Measurements from ENCODE around the gene RASD2. TPM values are rescaled to one million over a fixed set of nuclear protein-coding genes. Genes with fewer than 3 reads are reported as not detected.

Gene RASD2
- total RNA-seq, 2 experiments from 2014 or later = not detected

GRCh38 chr22:35563211-35563610 is 22.6 kb downstream of the RASD2 start:
- ChIA-PET CTCF (interaction anchor here (1.0 kb wide), 1 partner anchor 19 kb away, joined by 3 read pairs; no protein-coding TSS in a partner anchor), POLR2A (no interaction called here)
- no peaks in the 10 kb centered on the region for H3K36me3 Mint-ChIP-seq (ENCODE audit: low read depth)

GRCh38 chr22:35564975-35565867 is 24.6 kb downstream of the RASD2 start:
- no peak overlapping the region for H3K27ac Mint-ChIP-seq
- H3K36me3 Mint-ChIP-seq (ENCODE audit: low read depth) = no peaks in the 10 kb centered on the region
- CTCF ChIA-PET = no interaction called here
- DNase-seq = no peak
- no peak overlapping the region for H3K4me3 Mint-ChIP-seq
- peaks cover 8% of the 10 kb centered on the region for H3K4me1 Mint-ChIP-seq
- H3K9me3 Mint-ChIP-seq = no peaks in the 10 kb centered on the region
- H3K27me3 Mint-ChIP-seq = peaks cover 24% of the 10 kb centered on the region
- POLR2A ChIA-PET = no interaction called here

More at GRCh38 chr22:35563211-35563610, 22.6 kb downstream of the RASD2 start:
- no peak for DNase-seq
- H3K4me1 Mint-ChIP-seq = peaks cover 8% of the 10 kb centered on the region
- H3K4me3 Mint-ChIP-seq = no peak overlapping the region
- no peaks in the 10 kb centered on the region for H3K9me3 Mint-ChIP-seq
- no peak overlapping the region for H3K27ac Mint-ChIP-seq
- peaks cover 27% of the 10 kb centered on the region for H3K27me3 Mint-ChIP-seq

GRCh38 chr22:35567351-35568141 is 26.9 kb downstream of the RASD2 start:
- H3K4me1 Mint-ChIP-seq = no peaks in the 10 kb centered on the region
- no peak overlapping the region for H3K4me3 Mint-ChIP-seq
- CTCF ChIA-PET = no interaction called here
- no peak overlapping the region for H3K27ac Mint-ChIP-seq
- no peak for DNase-seq
- H3K36me3 Mint-ChIP-seq (ENCODE audit: low read depth) = no peaks in the 10 kb centered on the region
- POLR2A ChIA-PET = no interaction called here
- no peaks in the 10 kb centered on the region for H3K9me3 Mint-ChIP-seq
- peaks cover 10% of the 10 kb centered on the region for H3K27me3 Mint-ChIP-seq

- ChIA-PET CTCF (no interaction called here), POLR2A (no interaction called here)
- Mint-ChIP-seq H3K27me3 (peaks cover 4% of the 10 kb centered on the region), H3K9me3 (no peaks in the 10 kb centered on the region), H3K27ac (no peak overlapping the region), H3K4me1 (no peaks in the 10 kb centered on the region), H3K36me3 (ENCODE audit: low read depth) (no peaks in the 10 kb centered on the region), H3K4me3 (no peak overlapping the region)
- DNase-seq = no peak
Measured at GRCh38 chr22:35568751-35569739, 28.4 kb downstream of the RASD2 start.

- POLR2A ChIA-PET = no interaction called here
- H3K27me3 Mint-ChIP-seq = peaks cover 3% of the 10 kb centered on the region
Measured at GRCh38 chr22:35569916-35570315, 29.3 kb downstream of the RASD2 start.

GRCh38 chr22:35570686-35571194 is 30.1 kb downstream of the RASD2 start:
- H3K27me3 Mint-ChIP-seq = no peaks in the 10 kb centered on the region

More at GRCh38 chr22:35569916-35570315, 29.3 kb downstream of the RASD2 start:
- Mint-ChIP-seq H3K9me3 (no peaks in the 10 kb centered on the region), H3K27ac (no peak overlapping the region), H3K36me3 (ENCODE audit: low read depth) (no peaks in the 10 kb centered on the region), H3K4me3 (no peak overlapping the region), H3K4me1 (no peaks in the 10 kb centered on the region)
- CTCF ChIA-PET = no interaction called here
- DNase-seq = no peak

GRCh38 chr22:35572556-35572955 is 31.9 kb downstream of the RASD2 start:
- no peak overlapping the region for H3K4me3 Mint-ChIP-seq
- peaks cover 4% of the 10 kb centered on the region for H3K27me3 Mint-ChIP-seq
- no peaks in the 10 kb centered on the region for H3K4me1 Mint-ChIP-seq
- DNase-seq = no peak
- ChIA-PET CTCF (interaction anchor here (0.6 kb wide), 1 partner anchor 11 kb away, joined by 3 read pairs; no protein-coding TSS in a partner anchor), POLR2A (no interaction called here)
- H3K27ac Mint-ChIP-seq = no peak overlapping the region
- no peaks in the 10 kb centered on the region for H3K36me3 Mint-ChIP-seq (ENCODE audit: low read depth)
- H3K9me3 Mint-ChIP-seq = no peaks in the 10 kb centered on the region

More at GRCh38 chr22:35570686-35571194, 30.1 kb downstream of the RASD2 start:
- Mint-ChIP-seq H3K27ac (no peak overlapping the region), H3K4me3 (no peak overlapping the region), H3K4me1 (no peaks in the 10 kb centered on the region), H3K36me3 (ENCODE audit: low read depth) (no peaks in the 10 kb centered on the region), H3K9me3 (no peaks in the 10 kb centered on the region)
- CTCF ChIA-PET = no interaction called here
- POLR2A ChIA-PET = no interaction called here
- no peak for DNase-seq

- H3K4me1 Mint-ChIP-seq = no peaks in the 10 kb centered on the region
- H3K27ac Mint-ChIP-seq = no peak overlapping the region
- POLR2A ChIA-PET = no interaction called here
- peaks cover 4% of the 10 kb centered on the region for H3K27me3 Mint-ChIP-seq
- no peaks in the 10 kb centered on the region for H3K9me3 Mint-ChIP-seq
- no peak for DNase-seq
- H3K36me3 Mint-ChIP-seq (ENCODE audit: low read depth) = no peaks in the 10 kb centered on the region
- H3K4me3 Mint-ChIP-seq = no peak overlapping the region
- CTCF ChIA-PET = interaction anchor here (1.4 to 1.7 kb wide), 2 partner anchors 144 to 224 kb away, joined by 4 to 7 read pairs; no protein-coding TSS in a partner anchor
Measured at GRCh38 chr22:35575116-35575748, 34.6 kb downstream of the RASD2 start.

- no peaks in the 10 kb centered on the region for H3K4me1 Mint-ChIP-seq
- H3K36me3 Mint-ChIP-seq (ENCODE audit: low read depth) = no peaks in the 10 kb centered on the region
Measured at GRCh38 chr22:35576671-35577070, 36.0 kb downstream of the RASD2 start.

GRCh38 chr22:35577799-35578659 is 37.4 kb downstream of the RASD2 start:
- Mint-ChIP-seq H3K9me3 (no peaks in the 10 kb centered on the region), H3K27ac (no peak overlapping the region), H3K4me1 (no peaks in the 10 kb centered on the region), H3K4me3 (no peak overlapping the region), H3K36me3 (ENCODE audit: low read depth) (no peaks in the 10 kb centered on the region), H3K27me3 (peaks cover 4% of the 10 kb centered on the region)
- CTCF ChIA-PET = no interaction called here
- DNase-seq = no peak
- POLR2A ChIA-PET = no interaction called here

More at GRCh38 chr22:35576671-35577070, 36.0 kb downstream of the RASD2 start:
- H3K27ac Mint-ChIP-seq = no peak overlapping the region
- DNase-seq = no peak
- no peaks in the 10 kb centered on the region for H3K9me3 Mint-ChIP-seq
- no peak overlapping the region for H3K4me3 Mint-ChIP-seq
- peaks cover 4% of the 10 kb centered on the region for H3K27me3 Mint-ChIP-seq
- CTCF ChIA-PET = interaction anchor here (1.4 kb wide), 1 partner anchor 146 kb away, joined by 4 read pairs; no protein-coding TSS in a partner anchor
- POLR2A ChIA-PET = no interaction called here

- POLR2A ChIA-PET = no interaction called here
- H3K4me3 Mint-ChIP-seq = no peak overlapping the region
- no peak for DNase-seq
- H3K4me1 Mint-ChIP-seq = no peaks in the 10 kb centered on the region
- no peaks in the 10 kb centered on the region for H3K9me3 Mint-ChIP-seq
- no peaks in the 10 kb centered on the region for H3K36me3 Mint-ChIP-seq (ENCODE audit: low read depth)
- CTCF ChIA-PET = no interaction called here
- H3K27me3 Mint-ChIP-seq = peaks cover 4% of the 10 kb centered on the region
- H3K27ac Mint-ChIP-seq = no peak overlapping the region
Measured at GRCh38 chr22:35578836-35579575, 38.4 kb downstream of the RASD2 start.

All from activated CD4-positive, alpha-beta memory T cell treated with anti-CD3 and anti-CD28 coated beads, Interleukin-2, amount 10 ng/mL, durations not matched to agents 7 days and 5 days (primary cell).